Lung (tissue), 12 donors: ENCODE data around the gene ENTPD1. TPM values are rescaled to one million over a fixed set of nuclear protein-coding genes. Genes with fewer than 3 reads are reported as not detected.

Experiments used
- ATAC-seq: fragments of 200-7000 bp; cut with Tn5 transposase; one replicate; pipeline ENCODE4 v1.9.1; 2020; ENCODE audit warnings: moderate number of reproducible peaks; ENCODE audit not compliant: insufficient read depth, low FRiP score
- DNase-seq, 3 donors: peaks; one replicate each; pipeline ENCODE4 v3.0.0-alpha.2; 2013 to 2017
- H3K27ac ChIP-seq, 2 donors: one replicate each; pipeline ENCODE4 v1.5.1; 2013; ENCODE audit warnings: mild to moderate bottlenecking in 2 of 2, moderate library complexity in 2 of 2, control low read depth in 1 of 2, inconsistent platforms in 1 of 2, low read depth in 1 of 2, low read length in 1 of 2
- H3K27me3 ChIP-seq, 3 donors: one replicate each; pipeline ENCODE4 v1.5.1; 2013; ENCODE audit warnings: low read length in 2 of 3; ENCODE audit not compliant: control insufficient read depth in 3 of 3, insufficient read depth in 3 of 3
- H3K36me3 ChIP-seq, 4 donors: one replicate each; pipeline ENCODE4 v1.5.1; 2013; ENCODE audit warnings: low read length in 4 of 4, mild to moderate bottlenecking in 1 of 4, moderate library complexity in 1 of 4; ENCODE audit not compliant: control insufficient read depth in 4 of 4, insufficient read depth in 4 of 4
- H3K4me1 ChIP-seq, 5 donors: one replicate each; pipeline ENCODE4 v1.5.1; 2013; ENCODE audit warnings: low read length in 5 of 5, mild to moderate bottlenecking in 2 of 5, moderate library complexity in 1 of 5; ENCODE audit not compliant: control insufficient read depth in 5 of 5, insufficient read depth in 5 of 5
- H3K4me3 ChIP-seq: one replicate; pipeline ENCODE4 v1.5.1; 2013; ENCODE audit warnings: mild to moderate bottlenecking, control low read depth, moderate library complexity
- H3K9ac ChIP-seq, 2 donors: one replicate each; pipeline ENCODE4 v1.5.1; 2013; ENCODE audit warnings: low read length in 2 of 2, control low read depth in 1 of 2; ENCODE audit not compliant: insufficient read depth in 1 of 2
- H3K9me3 ChIP-seq, 4 donors: one replicate each; pipeline ENCODE4 v1.5.1; 2013; ENCODE audit warnings: low read length in 3 of 4, mild to moderate bottlenecking in 1 of 4, moderate library complexity in 1 of 4; ENCODE audit not compliant: control insufficient read depth in 4 of 4, insufficient read depth in 3 of 4
- CTCF ChIP-seq: IDR thresholded peaks from 2 replicates; pipeline ENCODE4 v1.5.1; 2012; ENCODE audit warnings: mild to moderate bottlenecking; ENCODE audit errors: control extremely low read depth, extremely low read depth
- WGBS, 2 donors: extraction: QIAGEN DNeasy Blood & Tissue Kit; methylation state at CpG; one replicate each; pipeline ENCODE4 v1.1.7; 2013; 5-methylcytosine and 5-hydroxymethylcytosine counted together
- polyA plus RNA-seq, 2 donors: library from polyadenylated mRNA; stranded (reverse); fragments of 200-250 nt; gene quantifications; one replicate each; pipeline ENCODE4 v1.2.1, GENCODE V29; 2013
- total RNA-seq, 2 donors: library from RNA; depleted of rRNA in 1 of 2; stranded (reverse); fragments of >200 nt in 1 of 2; gene quantifications; one replicate each; pipeline ENCODE4 v1.2.1, GENCODE V29; 2014 to 2021
- donor health status: control.
- donor health status: control.
- donor health status: Bipolar disorder and iron deficiency.
- donor health status: healthy.
- donor health status: DM: yes; HTN: yes; CAD: no.

ENTPD1 gene
- total and polyA plus RNA-seq, 4 donors, result 5.5 to 46.6 (median 18.2) TPM

GRCh38 chr10:95783741-95784140 lies 27.8 kb downstream of the ENTPD1 start:
- H3K27me3 ChIP-seq, result no peaks in the 10 kb centered on the region
- no peaks in the 10 kb centered on the region for H3K36me3 ChIP-seq
- ATAC-seq (no peak), DNase-seq (no peak)
- 63 to 74% methylated on average over 3 of the region's 3 CpGs for WGBS, 2 donors
- peaks cover 0 to 2% (median 0%) of the 10 kb centered on the region in 4 donors for H3K9me3 ChIP-seq
- no peak overlapping the region for H3K4me3 ChIP-seq
- peaks cover 0 to 4% (median 0%) of the 10 kb centered on the region in 5 donors for H3K4me1 ChIP-seq
- no peak overlapping the region for H3K9ac ChIP-seq
- H3K27ac ChIP-seq, result no peak overlapping the region
- no peak for TF ChIP-seq CTCF

- peaks cover 0 to 4% (median 0%) of the 10 kb centered on the region in 5 donors for H3K4me1 ChIP-seq
- H3K27me3 ChIP-seq, result no peaks in the 10 kb centered on the region
- WGBS, 2 donors, result 73 to 80% methylated on average over 3 of the region's 3 CpGs
- DNase-seq, result peak in 1 of 3 donors; percentile 12
- no peaks in the 10 kb centered on the region for H3K36me3 ChIP-seq
- no peak for ATAC-seq
- peak overlapping the region in 1 of 2 donors; percentile 42 for H3K27ac ChIP-seq
- no peak overlapping the region for H3K4me3 ChIP-seq
- peaks cover 0 to 2% (median 0%) of the 10 kb centered on the region in 4 donors for H3K9me3 ChIP-seq
- no peak overlapping the region for H3K9ac ChIP-seq
- TF ChIP-seq CTCF, result no peak
Observed at GRCh38 chr10:95784279-95784913, 28.4 kb downstream of the ENTPD1 start.

- Histone ChIP-seq H3K4me3 (no peak overlapping the region), H3K27me3 (no peaks in the 10 kb centered on the region), H3K36me3 (no peaks in the 10 kb centered on the region), H3K9me3 (peaks cover 0 to 2% (median 0%) of the 10 kb centered on the region in 4 donors), H3K9ac (no peak overlapping the region), H3K4me1 (peaks cover 0 to 4% (median 0%) of the 10 kb centered on the region in 5 donors), H3K27ac (no peak overlapping the region)
- no peak for ATAC-seq
- no peak for DNase-seq
- TF ChIP-seq CTCF, result no peak
- WGBS, 2 donors, result 97 to 99% methylated on average over 1 of the region's 1 CpG
Observed at GRCh38 chr10:95785317-95785716, 29.4 kb downstream of the ENTPD1 start.
